Hepatocyte (in vitro differentiated cells): ENCODE data around the gene GRHL1. TPM values are rescaled to one million over a fixed set of nuclear protein-coding genes. Genes with fewer than 3 reads are reported as not detected.

Experiments
- DNase-seq: peaks from one replicate; pipeline ENCODE4 v3.0.0-alpha.2; 2016; ENCODE audit warnings: low spot score
- H2AFZ ChIP-seq: fragments of 200-600 bp; sonication (generic); 2 replicates; pipeline ENCODE4 v1.6.0; 2016; ENCODE audit warnings: antibody characterized with exemption, mild to moderate bottlenecking
- H3K27ac ChIP-seq: fragments of 200-600 bp; sonication (generic); 2 replicates; pipeline ENCODE4 v1.5.1; 2016; ENCODE audit warnings: mild to moderate bottlenecking
- H3K27me3 ChIP-seq: fragments of 200-600 bp; sonication (generic); 2 replicates; pipeline ENCODE4 v1.6.1; 2016
- H3K36me3 ChIP-seq: fragments of 200-600 bp; sonication (generic); replicated peaks from 2 replicates; pipeline ENCODE4 v1.5.1; 2016; ENCODE audit warnings: low read depth; ENCODE audit not compliant: insufficient read depth
- H3K4me1 ChIP-seq: fragments of 200-600 bp; sonication (generic); 2 replicates; pipeline ENCODE4 v1.5.1; 2016; ENCODE audit warnings: mild to moderate bottlenecking, moderate library complexity; ENCODE audit not compliant: insufficient read depth
- H3K4me2 ChIP-seq: fragments of 200-600 bp; sonication (generic); 2 replicates; pipeline ENCODE4 v1.6.0; 2016
- H3K4me3 ChIP-seq: fragments of 200-600 bp; sonication (generic); 2 replicates; pipeline ENCODE4 v1.5.1; 2016; ENCODE audit warnings: mild to moderate bottlenecking
- H3K79me2 ChIP-seq: fragments of 200-600 bp; sonication (generic); 2 replicates; pipeline ENCODE4 v1.6.0; 2017; ENCODE audit warnings: mild to moderate bottlenecking
- H3K9me2 ChIP-seq: fragments of 200-600 bp; sonication (generic); replicated peaks from 2 replicates; pipeline ENCODE4 v1.6.0; 2017; ENCODE audit warnings: mild to moderate bottlenecking; ENCODE audit not compliant: insufficient read depth
- H3K9me3 ChIP-seq: fragments of 200-600 bp; sonication (generic); 2 replicates; pipeline ENCODE4 v1.5.1; 2016; ENCODE audit warnings: low read depth, mild to moderate bottlenecking
- H4K20me1 ChIP-seq: fragments of 200-600 bp; sonication (generic); 2 replicates; pipeline ENCODE4 v1.6.0; 2016; ENCODE audit warnings: mild to moderate bottlenecking; ENCODE audit not compliant: insufficient read depth, poor library complexity, severe bottlenecking
- EZH2 ChIP-seq: fragments of 200-600 bp; sonication (generic); IDR thresholded peaks from 2 replicates; pipeline ENCODE4 v1.6.1; 2016; ENCODE audit warnings: antibody characterized with exemption, mild to moderate bottlenecking, borderline replicate concordance
- EZH2phosphoT487 ChIP-seq: fragments of 200-600 bp; sonication (generic); IDR thresholded peaks from one replicate; pipeline ENCODE4 v1.6.1; 2018; ENCODE audit warnings: antibody characterized with exemption, mild to moderate bottlenecking, low read depth, moderate library complexity; ENCODE audit not compliant: unreplicated experiment, severe bottlenecking
- WGBS: methylation state at CpG from one replicate; pipeline ENCODE4 v1.1.6; 2016; ENCODE audit warnings: low lambda C conversion rate; ENCODE audit errors: missing lambda C conversion rate; 5-methylcytosine and 5-hydroxymethylcytosine counted together
- polyA plus RNA-seq: library from polyadenylated mRNA; unstranded; fragments of >200 nt; fragmentation: Nextera tagmentation; extraction: Ambion mirVana; gene quantifications from 2 replicates; pipeline ENCODE4 v1.2.1, GENCODE V29; 2016
- total RNA-seq: library from RNA; depleted of rRNA; stranded (reverse); fragments of >200 nt; gene quantifications from 2 replicates; pipeline ENCODE4 v1.2.3, GENCODE V29; 2014
- TF ChIP-seq, protein P1 (sequence below): fragments of 200-600 bp; sonication (generic); IDR thresholded peaks from 2 replicates; pipeline ENCODE4 v1.5.1; 2016; ENCODE audit warnings: antibody characterized with exemption, mild to moderate bottlenecking; ENCODE audit not compliant: poor library complexity

The GRHL1 gene
- total and polyA plus RNA-seq, 2 experiments from 2014 or later, result 4.0 to 10.9 TPM

DNA sequence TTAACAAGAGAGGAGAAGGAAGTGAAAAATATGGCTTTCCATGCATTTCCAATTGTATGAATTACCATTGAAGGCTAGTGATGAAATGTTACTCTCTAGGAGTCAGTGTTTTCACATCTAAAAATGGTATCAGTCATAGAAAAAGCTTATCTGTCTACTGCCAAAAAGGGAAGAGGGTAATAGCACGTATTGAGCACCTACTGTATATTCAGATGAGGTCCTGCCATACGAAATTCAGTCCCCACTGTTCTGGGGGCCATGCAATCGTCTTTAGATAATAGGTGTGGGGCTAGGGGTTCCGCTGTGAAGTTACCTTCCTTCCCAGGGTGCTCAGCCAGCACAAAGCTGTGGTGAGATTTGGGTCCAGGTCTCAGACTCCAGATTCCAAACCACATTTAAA is 14.2 kb upstream of the GRHL1 start:
- H3K79me2 ChIP-seq, result no peaks in the 10 kb centered on the region
- TF ChIP-seq EZH2phosphoT487, result no peak
- no peak for TF ChIP-seq EZH2
- TF ChIP-seq, protein P1, sequence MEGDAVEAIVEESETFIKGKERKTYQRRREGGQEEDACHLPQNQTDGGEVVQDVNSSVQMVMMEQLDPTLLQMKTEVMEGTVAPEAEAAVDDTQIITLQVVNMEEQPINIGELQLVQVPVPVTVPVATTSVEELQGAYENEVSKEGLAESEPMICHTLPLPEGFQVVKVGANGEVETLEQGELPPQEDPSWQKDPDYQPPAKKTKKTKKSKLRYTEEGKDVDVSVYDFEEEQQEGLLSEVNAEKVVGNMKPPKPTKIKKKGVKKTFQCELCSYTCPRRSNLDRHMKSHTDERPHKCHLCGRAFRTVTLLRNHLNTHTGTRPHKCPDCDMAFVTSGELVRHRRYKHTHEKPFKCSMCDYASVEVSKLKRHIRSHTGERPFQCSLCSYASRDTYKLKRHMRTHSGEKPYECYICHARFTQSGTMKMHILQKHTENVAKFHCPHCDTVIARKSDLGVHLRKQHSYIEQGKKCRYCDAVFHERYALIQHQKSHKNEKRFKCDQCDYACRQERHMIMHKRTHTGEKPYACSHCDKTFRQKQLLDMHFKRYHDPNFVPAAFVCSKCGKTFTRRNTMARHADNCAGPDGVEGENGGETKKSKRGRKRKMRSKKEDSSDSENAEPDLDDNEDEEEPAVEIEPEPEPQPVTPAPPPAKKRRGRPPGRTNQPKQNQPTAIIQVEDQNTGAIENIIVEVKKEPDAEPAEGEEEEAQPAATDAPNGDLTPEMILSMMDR, result no peak
- no peak overlapping the region for H2AFZ ChIP-seq
- H3K9me3 ChIP-seq, result no peaks in the 10 kb centered on the region
- H3K27me3 ChIP-seq, result no peaks in the 10 kb centered on the region
- no peaks in the 10 kb centered on the region for H3K36me3 ChIP-seq
- H3K9me2 ChIP-seq, result no peaks in the 10 kb centered on the region
- H4K20me1 ChIP-seq, result no peaks in the 10 kb centered on the region
- H3K4me2 ChIP-seq, result no peak overlapping the region
- H3K27ac ChIP-seq, result no peak overlapping the region
- no peak for DNase-seq
- no peak overlapping the region for H3K4me3 ChIP-seq
- 98% methylated on average over 4 of the region's 4 CpGs for WGBS
- peaks cover 26% of the 10 kb centered on the region for H3K4me1 ChIP-seq

DNA sequence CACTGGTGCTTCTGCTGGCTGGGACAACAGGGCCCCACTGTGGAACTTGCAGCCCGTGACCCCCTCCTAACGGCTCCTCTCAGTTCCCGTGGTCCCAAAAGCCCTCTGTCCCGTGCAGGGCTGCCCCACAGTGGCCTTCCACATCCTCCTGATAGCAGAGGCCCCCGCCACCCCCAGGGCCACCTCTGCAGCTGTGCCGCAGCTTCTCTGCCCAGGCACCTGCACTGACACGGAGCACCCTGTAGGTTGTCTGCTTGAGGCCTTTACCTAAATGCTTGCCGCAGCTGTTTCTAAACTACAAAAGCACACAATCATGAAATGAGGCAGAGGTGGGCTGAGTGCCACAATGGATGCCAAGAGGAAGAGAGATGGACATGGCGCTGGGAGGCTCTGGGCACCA is 13.5 kb upstream of the GRHL1 start:
- no peak overlapping the region for H2AFZ ChIP-seq
- no peak for DNase-seq
- no peaks in the 10 kb centered on the region for H3K9me2 ChIP-seq
- no peaks in the 10 kb centered on the region for H4K20me1 ChIP-seq
- WGBS, result 79% methylated on average over 9 of the region's 9 CpGs
- H3K27ac ChIP-seq, result no peak overlapping the region
- no peak overlapping the region for H3K4me3 ChIP-seq
- H3K27me3 ChIP-seq, result no peaks in the 10 kb centered on the region
- peaks cover 26% of the 10 kb centered on the region for H3K4me1 ChIP-seq
- no peak overlapping the region for H3K4me2 ChIP-seq
- TF ChIP-seq EZH2phosphoT487 (no peak), EZH2 (no peak)
- TF ChIP-seq, protein P1, result no peak
- no peaks in the 10 kb centered on the region for H3K9me3 ChIP-seq
- H3K79me2 ChIP-seq, result no peaks in the 10 kb centered on the region
- no peaks in the 10 kb centered on the region for H3K36me3 ChIP-seq

DNA sequence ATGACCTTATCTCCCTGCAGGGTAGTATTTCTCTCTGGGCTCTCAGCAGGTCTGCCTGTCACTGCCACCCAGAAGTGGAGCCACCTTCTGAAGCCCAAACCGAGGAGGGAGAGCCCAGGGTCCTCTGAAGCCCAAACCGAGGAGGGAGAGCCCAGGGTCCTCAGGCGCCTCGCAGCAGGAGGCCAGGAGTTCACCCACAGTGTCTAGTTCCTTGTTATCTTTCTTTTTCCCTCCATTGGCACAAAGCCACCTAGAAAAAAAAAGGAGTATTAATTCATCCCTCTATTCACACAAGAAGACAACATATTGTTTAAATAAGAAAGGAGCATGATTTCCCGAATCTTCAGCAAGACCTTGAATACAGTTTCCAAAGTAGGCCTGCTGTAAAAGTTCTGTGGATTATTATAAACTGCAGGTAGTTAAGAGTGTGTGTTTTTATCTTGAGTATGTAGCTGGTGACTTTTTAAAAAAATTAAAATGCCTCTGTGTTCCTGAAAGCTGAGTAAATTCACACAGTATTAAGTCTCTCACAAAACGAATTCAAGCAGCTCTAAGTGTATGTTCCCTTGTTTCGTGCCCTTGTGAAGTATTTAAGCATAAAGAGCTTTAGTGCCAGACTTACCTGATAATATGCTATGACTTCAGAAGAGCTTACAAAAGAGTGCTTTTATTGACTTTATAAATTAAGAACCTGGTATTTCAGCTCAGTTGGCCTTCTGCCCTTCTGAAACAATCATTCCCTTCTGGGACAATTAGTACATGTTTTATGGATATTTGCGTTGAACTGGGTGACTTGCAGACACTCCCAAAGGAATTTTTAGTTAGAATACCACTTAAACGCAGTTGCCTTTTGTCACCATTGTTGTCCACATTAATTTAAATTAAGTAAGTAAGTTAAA is 11.7 kb upstream of the GRHL1 start:
- Histone ChIP-seq H3K9me3 (no peaks in the 10 kb centered on the region), H3K36me3 (no peaks in the 10 kb centered on the region), H4K20me1 (no peaks in the 10 kb centered on the region), H3K27me3 (no peaks in the 10 kb centered on the region), H3K4me3 (no peak overlapping the region), H3K4me2 (peak overlapping the region; percentile 6), H3K79me2 (no peaks in the 10 kb centered on the region), H3K4me1 (peaks cover 26% of the 10 kb centered on the region), H2AFZ (no peak overlapping the region), H3K27ac (peak overlapping the region; percentile 33), H3K9me2 (no peaks in the 10 kb centered on the region)
- TF ChIP-seq EZH2, result no peak
- TF ChIP-seq, protein P1, result no peak
- TF ChIP-seq EZH2phosphoT487, result no peak
- no peak for DNase-seq
- WGBS, result 53% methylated on average over 9 of the region's 9 CpGs
